Measurements from ENCODE around the gene NRCAM.

- TF ChIP-seq CTCF (IDR thresholded peaks at IDR 0.05) (no peak), POLR2A (IDR thresholded peaks at IDR 0.05) (no peak), EP300 (IDR thresholded peaks at IDR 0.05) (no peak), POLR2AphosphoS5 (IDR thresholded peaks at IDR 0.05) (no peak)
These were observed 123.3 kb downstream of the NRCAM start for GRCh38 chr7:108332937-108333336.

All from gastroesophageal sphincter (tissue), 3 donors.